GM04503 (cell line): Measurements from ENCODE around the gene GOSR1.

ENCODE experiments used
- DNase-seq: peaks from one replicate; pipeline ENCODE4 v3.0.0-alpha.2; 2012; ENCODE audit warnings: low read depth

The GOSR1 gene

DNA sequence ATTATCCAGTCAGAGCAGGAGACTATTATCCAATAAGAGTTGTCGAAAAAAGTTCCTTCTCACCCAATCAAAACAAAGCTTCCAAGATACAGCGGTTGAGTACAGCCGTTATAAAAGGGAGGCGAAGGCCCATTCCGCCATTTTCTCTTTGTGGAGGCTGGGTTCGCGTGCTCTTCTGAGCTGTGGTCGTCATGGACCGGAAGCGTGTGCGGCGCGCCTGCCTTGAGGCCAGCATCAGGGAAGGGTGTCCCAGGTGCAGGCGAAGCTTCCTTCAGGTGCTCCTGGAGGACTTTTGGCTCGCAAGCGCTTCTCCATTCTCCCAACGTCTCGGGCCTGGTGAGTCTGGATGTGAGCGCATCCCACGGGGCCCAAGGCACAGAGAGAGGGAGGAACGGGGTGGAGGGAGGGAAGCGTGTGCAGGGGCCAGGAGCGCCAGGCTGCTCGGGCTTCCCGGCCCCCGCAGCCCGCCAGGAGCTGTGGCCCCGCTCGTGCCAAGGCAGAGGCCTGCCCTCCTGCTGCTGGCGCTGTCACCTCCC, 99.2 kb downstream of the GOSR1 start:
- DNase-seq = no peak
